ENCODE results near the gene CBLIF.

DNA sequence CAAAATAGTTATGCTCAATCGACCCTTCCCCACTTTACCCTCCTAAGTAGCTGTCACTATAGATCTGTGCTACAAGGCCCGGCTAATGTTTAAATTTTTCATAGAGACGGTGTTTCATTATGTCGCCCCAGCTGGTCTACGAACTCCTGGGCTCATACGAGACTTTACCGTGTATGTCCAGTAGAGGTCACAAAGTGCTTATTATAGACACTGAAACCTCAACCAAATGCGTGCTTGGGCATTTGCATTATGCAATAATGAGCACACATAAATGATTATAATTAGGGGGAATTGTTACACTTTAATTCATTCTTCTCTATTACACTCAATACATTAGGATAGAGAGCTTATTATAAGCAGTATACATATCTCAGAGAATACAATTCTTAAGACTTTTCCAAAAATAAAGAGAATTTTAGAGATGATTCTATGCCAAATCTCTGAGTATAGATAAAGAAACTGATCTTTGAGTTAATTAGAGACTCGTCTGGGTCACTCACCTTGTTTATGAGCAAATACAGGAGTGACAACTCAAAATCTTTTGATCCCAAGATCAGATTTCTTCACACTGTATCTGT is 22.2 kb downstream of the CBLIF start:
- no peak for TF ChIP-seq POLR2A (IDR thresholded peaks at IDR 0.05; ENCODE audit: control extremely low read depth in 1 of 2, low read depth in 2 of 2, low read length in 2 of 2)
- TF ChIP-seq RAD21 (IDR thresholded peaks at IDR 0.05 in 1 of 2, conservative IDR thresholded peaks at IDR 0.05 in 1 of 2; ENCODE audit: low read depth in 2 of 2, low read length in 2 of 2), result peak; percentile 81 to 86
- TF ChIP-seq, protein P1, sequence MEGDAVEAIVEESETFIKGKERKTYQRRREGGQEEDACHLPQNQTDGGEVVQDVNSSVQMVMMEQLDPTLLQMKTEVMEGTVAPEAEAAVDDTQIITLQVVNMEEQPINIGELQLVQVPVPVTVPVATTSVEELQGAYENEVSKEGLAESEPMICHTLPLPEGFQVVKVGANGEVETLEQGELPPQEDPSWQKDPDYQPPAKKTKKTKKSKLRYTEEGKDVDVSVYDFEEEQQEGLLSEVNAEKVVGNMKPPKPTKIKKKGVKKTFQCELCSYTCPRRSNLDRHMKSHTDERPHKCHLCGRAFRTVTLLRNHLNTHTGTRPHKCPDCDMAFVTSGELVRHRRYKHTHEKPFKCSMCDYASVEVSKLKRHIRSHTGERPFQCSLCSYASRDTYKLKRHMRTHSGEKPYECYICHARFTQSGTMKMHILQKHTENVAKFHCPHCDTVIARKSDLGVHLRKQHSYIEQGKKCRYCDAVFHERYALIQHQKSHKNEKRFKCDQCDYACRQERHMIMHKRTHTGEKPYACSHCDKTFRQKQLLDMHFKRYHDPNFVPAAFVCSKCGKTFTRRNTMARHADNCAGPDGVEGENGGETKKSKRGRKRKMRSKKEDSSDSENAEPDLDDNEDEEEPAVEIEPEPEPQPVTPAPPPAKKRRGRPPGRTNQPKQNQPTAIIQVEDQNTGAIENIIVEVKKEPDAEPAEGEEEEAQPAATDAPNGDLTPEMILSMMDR (IDR thresholded peaks at IDR 0.05; ENCODE audit: control extremely low read depth in 1 of 3, insufficient read depth in 1 of 3, low read depth in 1 of 3, low read length in 3 of 3), result peak; percentile 11 to 63 (median 62)
- no peak for TF ChIP-seq ZNF274 (IDR thresholded peaks at IDR 0.05; ENCODE audit: borderline replicate concordance, extremely low read depth, low read length)
- no peak for TF ChIP-seq YY1 (IDR thresholded peaks at IDR 0.05; ENCODE audit: low read depth, low read length)

Data from H1 (cell line).